HepG2 (cell line): ENCODE measurements around the gene TBC1D14. TPM values are rescaled to one million over a fixed set of nuclear protein-coding genes. Genes with fewer than 3 reads are reported as not detected.

Experiments used
- CHD2 ChIP-seq: IDR thresholded peaks from 2 replicates; pipeline ENCODE4 v1.6.1; 2011; ENCODE audit warnings: low read depth, low read length, improper control_type of control experiment
- EHMT2 ChIP-seq: fragments of 200-600 bp; sonication (generic); IDR thresholded peaks from 2 replicates; pipeline ENCODE4 v1.7.0; 2017; ENCODE audit warnings: antibody characterized with exemption, low read depth, low read length, borderline replicate concordance
- HMGXB4 ChIP-seq, 2 experiments: sonication (generic) in 1 of 2; formaldehyde crosslinking in 1 of 2; IDR thresholded peaks; 2 replicates each; pipeline versions ENCODE4 v1.4.0 to v1.6.1; 2018 to 2020; ENCODE audit warnings: missing genetic modification reagents in 2 of 2, borderline replicate concordance in 1 of 2, low read depth in 1 of 2, mild to moderate bottlenecking in 1 of 2, missing biosample characterization in 1 of 2
- HNRNPLL ChIP-seq: fragments of 200-400 bp; formaldehyde crosslinking; IDR thresholded peaks from 2 replicates; pipeline ENCODE4 v1.6.1; 2017; ENCODE audit warnings: mild to moderate bottlenecking, low read depth, low read length; ENCODE audit not compliant: poor library complexity, severe bottlenecking
- MIER3 ChIP-seq: IDR thresholded peaks from 2 replicates; pipeline ENCODE4 v1.6.1; 2016; ENCODE audit warnings: missing compliant biosample characterization, borderline replicate concordance
- MTERF4 ChIP-seq: sonication (generic); formaldehyde crosslinking; IDR thresholded peaks from 2 replicates; pipeline ENCODE4 v1.8.0; 2023; ENCODE audit warnings: mild to moderate bottlenecking, missing genetic modification reagents
- NFIB ChIP-seq: sonication (generic); formaldehyde crosslinking; IDR thresholded peaks from 2 replicates; pipeline ENCODE4 v1.9.0; 2021; ENCODE audit warnings: missing genetic modification reagents, mild to moderate bottlenecking, borderline replicate concordance
- NONO ChIP-seq, 2 experiments: fragments of 450-650 bp in 1 of 2; sonication (generic) in 1 of 2; formaldehyde crosslinking in 1 of 2; IDR thresholded peaks in 1 of 2; conservative IDR thresholded peaks in 1 of 2; 2 replicates each; pipeline versions ENCODE4 v1.6.1 to v1.8.0; 2017 to 2022; ENCODE audit warnings: mild to moderate bottlenecking in 1 of 2, missing genetic modification reagents in 1 of 2, moderate library complexity in 1 of 2
- PAX8 ChIP-seq: sonication (generic); formaldehyde crosslinking; IDR thresholded peaks from 2 replicates; pipeline ENCODE4 v1.8.0; 2022; ENCODE audit warnings: mild to moderate bottlenecking, missing genetic modification reagents, borderline replicate concordance
- PHB2 ChIP-seq: fragments of 450-650 bp; IDR thresholded peaks from 2 replicates; pipeline ENCODE4 v1.6.1; 2018; ENCODE audit not compliant: partially characterized antibody
- RFXAP ChIP-seq: sonication (generic); formaldehyde crosslinking; IDR thresholded peaks from 2 replicates; pipeline ENCODE4 v1.4.0; 2020; ENCODE audit warnings: missing genetic modification reagents, borderline replicate concordance
- RNF2 ChIP-seq: fragments of 450-650 bp; conservative IDR thresholded peaks from 2 replicates; pipeline ENCODE4 v1.6.1; 2016; ENCODE audit warnings: low read depth
- SNAPC2 ChIP-seq: sonication (generic); formaldehyde crosslinking; IDR thresholded peaks from 2 replicates; pipeline ENCODE4 v1.8.1; 2022; ENCODE audit warnings: mild to moderate bottlenecking, missing genetic modification reagents
- SNAPC5 ChIP-seq: sonication (generic); formaldehyde crosslinking; IDR thresholded peaks from 2 replicates; pipeline ENCODE4 v1.8.1; 2023; ENCODE audit warnings: mild to moderate bottlenecking, missing genetic modification reagents, borderline replicate concordance
- SPEN ChIP-seq: sonication (generic); formaldehyde crosslinking; IDR thresholded peaks from 2 replicates; pipeline ENCODE4 v1.5.1; 2020; ENCODE audit warnings: low read depth, mild to moderate bottlenecking, missing genetic modification reagents
- ZNF263 ChIP-seq: sonication (generic); formaldehyde crosslinking; IDR thresholded peaks from 2 replicates; pipeline ENCODE4 v1.4.0; 2020; ENCODE audit warnings: missing genetic modification reagents
- ZNF331 ChIP-seq: sonication (generic); formaldehyde crosslinking; IDR thresholded peaks from 2 replicates; pipeline ENCODE4 v1.4.0; 2020; ENCODE audit warnings: missing genetic modification reagents
- ZNF414 ChIP-seq: sonication (generic); formaldehyde crosslinking; IDR thresholded peaks from 2 replicates; pipeline ENCODE4 v1.5.0; 2020; ENCODE audit warnings: missing genetic modification reagents
- ZNF44 ChIP-seq: sonication (generic); formaldehyde crosslinking; IDR thresholded peaks from 2 replicates; pipeline ENCODE4 v1.5.1; 2020; ENCODE audit warnings: mild to moderate bottlenecking, missing genetic modification reagents
- ZNF501 ChIP-seq: sonication (generic); formaldehyde crosslinking; IDR thresholded peaks from 2 replicates; pipeline ENCODE4 v1.5.1; 2020; ENCODE audit warnings: mild to moderate bottlenecking, moderate library complexity, missing genetic modification reagents
- ZNF556 ChIP-seq: sonication (generic); formaldehyde crosslinking; IDR thresholded peaks from 2 replicates; pipeline ENCODE4 v1.4.0; 2020; ENCODE audit warnings: mild to moderate bottlenecking, missing genetic modification reagents, borderline replicate concordance
- ZSCAN20 ChIP-seq: sonication (generic); formaldehyde crosslinking; IDR thresholded peaks from 2 replicates; pipeline ENCODE4 v1.4.0; 2020; ENCODE audit warnings: missing genetic modification reagents, mild to moderate bottlenecking, borderline replicate concordance
- ZXDC ChIP-seq: sonication (generic); formaldehyde crosslinking; IDR thresholded peaks from 2 replicates; pipeline ENCODE4 v1.5.0; 2020; ENCODE audit warnings: mild to moderate bottlenecking, missing genetic modification reagents
- polyA plus RNA-seq, 8 experiments: library from polyadenylated mRNA; depleted of rRNA in 3 of 8; stranded (reverse) in 7 of 8; unstranded in 1 of 8; fragments of >200 nt; fragmentation: Illumina TruSeq in 4 of 8; extraction: Trizol in 4 of 8; gene quantifications; 2 replicates each; pipeline versions ENCODE4 v1.2.1 to v1.2.3, GENCODE V29; 2011 to 2016; ENCODE audit warnings: low read depth in 4 of 8, missing spikeins in 1 of 8, mixed read lengths in 1 of 8; ENCODE audit not compliant: insufficient read depth in 1 of 8
- total RNA-seq, 5 experiments: library from RNA; depleted of rRNA; stranded (reverse); fragments of >200 nt; fragmentation: Illumina TruSeq; extraction: Trizol; gene quantifications; 2 replicates each; pipeline ENCODE4 v1.2.3, GENCODE V29; 2016; ENCODE audit warnings: low read depth in 1 of 5

The TBC1D14 gene
- total and polyA plus RNA-seq, 2 of the 13 experiments (the other 11 are each of a cell fraction or from before 2014, with no cell fraction given), result 29.5 to 46.5 TPM

- no peak for TF ChIP-seq PHB2
- TF ChIP-seq NONO (IDR thresholded peaks at IDR 0.05), result no peak
- 0 out of 2 replicates have a peak, but pooled peaks have one; percentile 55 for TF ChIP-seq NONO (CRISPR knock-in tag; conservative IDR thresholded peaks at IDR 0.05)
- no peak for TF ChIP-seq HNRNPLL
- no peak for TF ChIP-seq MTERF4 (CRISPR knock-in tag)
- peak; percentile 85 for TF ChIP-seq ZNF331 (CRISPR knock-in tag)
- no peak for TF ChIP-seq SNAPC5
- no peak for TF ChIP-seq SPEN (CRISPR knock-in tag)
- TF ChIP-seq PAX8 (CRISPR knock-in tag), result no peak
- TF ChIP-seq ZNF501 (CRISPR knock-in tag), result peak; percentile 46
- TF ChIP-seq ZSCAN20 (CRISPR knock-in tag), result no peak
- TF ChIP-seq ZXDC, result no peak
- peak; percentile 82 to 93; a peak in 3 of 4 replicates for TF ChIP-seq HMGXB4 (CRISPR knock-in tag; IDR thresholded peaks at IDR 0.05; ENCODE audit: borderline replicate concordance in 1 of 2, low read depth in 1 of 2)
- no peak for TF ChIP-seq ZNF414
- no peak for TF ChIP-seq NFIB (CRISPR knock-in tag)
- peak; percentile 84; the same call in 1 of the 2 replicates for TF ChIP-seq ZNF556
- TF ChIP-seq ZNF44 (CRISPR knock-in tag), result 0 out of 2 replicates have a peak, but pooled peaks have one; percentile 19
- peak; percentile 94 for TF ChIP-seq ZNF263
- TF ChIP-seq CHD2, result no peak
- TF ChIP-seq RFXAP (CRISPR knock-in tag), result no peak
- no peak for TF ChIP-seq EHMT2
- TF ChIP-seq SNAPC2 (CRISPR knock-in tag), result no peak
- no peak for TF ChIP-seq RNF2
- no peak; the same call in 1 of the 2 replicates for TF ChIP-seq MIER3 (CRISPR knock-in tag)
These were observed 17.3 kb upstream of the TBC1D14 start (continued) for GRCh38 chr4:6892190-6892908.
